ENCODE results near the gene AOC3. TPM values are rescaled to one million over a fixed set of nuclear protein-coding genes. Genes with fewer than 3 reads are reported as not detected.

The AOC3 gene
- total and polyA plus RNA-seq, 2 of the 4 experiments (the other 2 are of a cell fraction), result 0.17 TPM; not detected in 1

GRCh38 chr17:42891539-42892152 is 40.6 kb downstream of the AOC3 start:
- no peak overlapping the region for H3K18ac ChIP-seq (ENCODE audit: low read depth, low read length)
- ChIA-PET CTCF (no interaction called here), POLR2A (ENCODE audit: unreplicated experiment) (no interaction called here)
- H3K4me1 ChIP-seq (ENCODE audit: control insufficient read depth, insufficient read depth, low read length), result peaks cover 6% of the 10 kb centered on the region; the same call in 1 of the 2 replicates
- dilution Hi-C loops (cut with HindIII; ENCODE audit: low sequenced_read_pairs, unreplicated experiment) (no loop called here), intact Hi-C loops (cut with micrococcal nuclease) (no loop called here), in situ Hi-C loops (cut with MboI; ENCODE audit: low sequenced_read_pairs) (loop anchor here (25.0 kb wide), 1 partner anchor 421 kb away; no protein-coding TSS in a partner anchor)
- no peak overlapping the region for H2BK5ac ChIP-seq (ENCODE audit: low read depth, low read length, poor library complexity, severe bottlenecking)
- no peak overlapping the region for H3K9ac ChIP-seq (ENCODE audit: low read depth, low read length)
- no peak overlapping the region for H2BK20ac ChIP-seq (ENCODE audit: low read depth, low read length)
- H3K9me3 ChIP-seq (ENCODE audit: control insufficient read depth, insufficient read depth, low read length), result no peaks in the 10 kb centered on the region
- BruUV-seq (replicated peaks), result no TSS peak
- H3K23ac ChIP-seq (ENCODE audit: low read depth, low read length), result peak overlapping the region; percentile 83; the same call in 1 of the 2 replicates
- H2AK5ac ChIP-seq (ENCODE audit: low read depth, low read length), result no peak overlapping the region
- no peak overlapping the region for H3K27ac ChIP-seq (ENCODE audit: insufficient read depth, low read length)
- H2BK15ac ChIP-seq (ENCODE audit: low read depth, low read length), result no peak overlapping the region
- peak overlapping the region; percentile 87 for H2AFZ ChIP-seq (replicated peaks; ENCODE audit: low read length, poor library complexity)
- 0 out of 2 replicates have a peak overlapping the region, but pooled peaks have one; percentile 7 for H3K4ac ChIP-seq (ENCODE audit: low read depth, low read length)
- H3K36me3 ChIP-seq (ENCODE audit: control insufficient read depth, insufficient read depth, low read length), result no peaks in the 10 kb centered on the region
- ATAC-seq (ENCODE audit: low read depth) (peak; percentile 90), DNase-seq (peak; percentile 33)
- TF ChIP-seq POLR2A (IDR thresholded peaks at IDR 0.05; ENCODE audit: low read depth, low read length), result no peak
- TF ChIP-seq CEBPB (IDR thresholded peaks at IDR 0.05; ENCODE audit: low read depth, low read length), result peak; percentile 63
- no peak for TF ChIP-seq NFE2L2 (IDR thresholded peaks at IDR 0.05; ENCODE audit: low read depth, low read length)
- TF ChIP-seq BHLHE40 (IDR thresholded peaks at IDR 0.05; ENCODE audit: low read depth, low read length), result 0 out of 2 replicates have a peak, but pooled peaks have one; percentile 2
- no peak for TF ChIP-seq MAFK (IDR thresholded peaks at IDR 0.05; ENCODE audit: low read depth, low read length)
- TF ChIP-seq SMC3 (IDR thresholded peaks at IDR 0.05; ENCODE audit: low read depth, low read length), result no peak
- TF ChIP-seq CHD1 (IDR thresholded peaks at IDR 0.05; ENCODE audit: low read depth, low read length), result no peak
- no peak overlapping the region for H3K4me3 ChIP-seq (ENCODE audit: insufficient read depth, low read depth, low read length)
- H3K56ac ChIP-seq (ENCODE audit: extremely low read depth, insufficient read depth, low read length), result no peak overlapping the region
- H3K9me1 ChIP-seq (ENCODE audit: insufficient read depth, low read length), result peaks cover 7% of the 10 kb centered on the region; the same call in 1 of the 2 replicates
- peak overlapping the region; percentile 33 for H2AK9ac ChIP-seq (replicated peaks; ENCODE audit: low read depth, low read length, poor library complexity)
- H2BK120ac ChIP-seq (ENCODE audit: low read depth, low read length), result no peak overlapping the region
- H3K14ac ChIP-seq (replicated peaks; ENCODE audit: low read depth, low read length), result peak overlapping the region; percentile 63
- H4K91ac ChIP-seq (ENCODE audit: insufficient read depth, low read depth, low read length), result no peak overlapping the region
- H3K79me1 ChIP-seq (ENCODE audit: low read depth in 1 of 2, low read length in 2 of 2), result no peaks in the 10 kb centered on the region
- 35% methylated on average over 4 of the region's 10 CpGs; no CpG with 5 or more reads in 1 of the 2 experiments for WGBS, 2 experiments (ENCODE audit: extremely low coverage in 2 of 2, insufficient read length in 1 of 2)
- peak overlapping the region in 1 of 2 experiments; percentile 12; a peak in 1 of 4 replicates for H4K8ac ChIP-seq (ENCODE audit: low read depth in 2 of 2, low read length in 2 of 2)
- no peak overlapping the region for H4K5ac ChIP-seq (ENCODE audit: low read depth, low read length)
- H3K4me2 ChIP-seq (ENCODE audit: low read depth, low read length), result peak overlapping the region; percentile 0; the same call in 1 of the 2 replicates
- no peaks in the 10 kb centered on the region for H4K20me1 ChIP-seq (ENCODE audit: insufficient read depth, low read length)
- peaks cover 6% of the 10 kb centered on the region for H3K27me3 ChIP-seq (ENCODE audit: control insufficient read depth, insufficient read depth, low read length)

Data from IMR-90 (cell line).